RWPE1 (cell line): ENCODE measurements around the gene CISD1.
A peak's percentile ranks its signal among the peaks of the same experiment; 100 is the strongest.

ENCODE experiments used
- CTCF ChIA-PET: fragments of 350-600 bp; sonication (Branson Sonifier 250); formaldehyde crosslinking; extraction: SDS; loops from one replicate; lab custom pipeline; 2021; lab: Yijun Ruan, JAX
- POLR2A ChIA-PET: fragments of 400-600 bp; formaldehyde crosslinking; extraction: SDS; loops from one replicate; lab custom pipeline; 2020; ENCODE audit warnings: antibody characterized with exemption; ENCODE audit not compliant: low non-redundant PET; lab: Yijun Ruan, JAX
- DNase-seq: peaks from one replicate; pipeline ENCODE4 v3.0.0; 2012; ENCODE audit warnings: low spot score
- H3K27ac ChIP-seq: fragments of 450-650 bp; 2 replicates; pipeline ENCODE4 v1.5.1; 2017
- CTCF ChIP-seq: fragments of 450-650 bp; conservative IDR thresholded peaks from 2 replicates; pipeline ENCODE4 v1.5.1; 2017; ENCODE audit warnings: low read depth, mild to moderate bottlenecking

CISD1 gene

GRCh38 chr10:58330431-58330830 is 61.5 kb downstream of the CISD1 start:
- ChIA-PET CTCF (interaction anchor here (0.6 kb wide), 1 partner anchor 1493 kb away, joined by 3 read pairs; no protein-coding TSS in a partner anchor), POLR2A (no interaction called here)
- DNase-seq = no peak
- no peak for TF ChIP-seq CTCF
- no peak overlapping the region for H3K27ac ChIP-seq

DNA sequence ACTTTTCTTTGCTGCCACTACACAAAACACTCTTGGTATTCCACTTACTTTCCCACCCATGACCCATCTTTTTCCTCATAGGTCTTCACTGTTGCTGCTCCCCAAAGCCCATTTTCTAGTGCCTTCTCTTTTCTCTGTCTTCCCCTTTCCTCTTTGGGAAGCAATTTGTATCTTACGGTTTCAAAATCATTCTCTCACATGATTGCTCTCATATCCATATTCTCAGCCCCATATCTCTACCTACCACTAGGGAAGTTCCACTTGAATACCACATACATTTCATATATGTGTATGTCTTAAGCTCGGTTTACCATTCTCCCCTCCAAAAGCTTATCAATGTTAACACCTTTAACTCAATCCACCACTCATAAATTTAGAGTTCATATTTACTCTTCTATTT is 62.7 kb downstream of the CISD1 start:
- CTCF ChIA-PET = no interaction called here

GRCh38 chr10:58334817-58335305 is 65.9 kb downstream of the CISD1 start, which contains the start of gene UBE2D1:
TSS of gene UBE2D1 (plus strand) at chr10:58335006. CDS start at chr10:58335202, 196 bp downstream.
- TF ChIP-seq CTCF = no peak
- ChIA-PET CTCF (interaction anchor here (0.5 to 1.3 kb wide), 2 partner anchors 10 to 26 kb away, joined by 3 to 4 read pairs; no protein-coding TSS in a partner anchor), POLR2A (no interaction called here)
- peak; percentile 80 for DNase-seq
- peak within 1 kb of the TSS; percentile 66 for H3K27ac ChIP-seq

More for the DNA sequence above, 62.7 kb downstream of the CISD1 start:
- POLR2A ChIA-PET = no interaction called here
- no peak overlapping the region for H3K27ac ChIP-seq
- DNase-seq = no peak
- TF ChIP-seq CTCF = no peak

- peak overlapping the region; percentile 66 for H3K27ac ChIP-seq
Measured at GRCh38 chr10:58335306-58336005, 66.5 kb downstream of the CISD1 start.

DNA sequence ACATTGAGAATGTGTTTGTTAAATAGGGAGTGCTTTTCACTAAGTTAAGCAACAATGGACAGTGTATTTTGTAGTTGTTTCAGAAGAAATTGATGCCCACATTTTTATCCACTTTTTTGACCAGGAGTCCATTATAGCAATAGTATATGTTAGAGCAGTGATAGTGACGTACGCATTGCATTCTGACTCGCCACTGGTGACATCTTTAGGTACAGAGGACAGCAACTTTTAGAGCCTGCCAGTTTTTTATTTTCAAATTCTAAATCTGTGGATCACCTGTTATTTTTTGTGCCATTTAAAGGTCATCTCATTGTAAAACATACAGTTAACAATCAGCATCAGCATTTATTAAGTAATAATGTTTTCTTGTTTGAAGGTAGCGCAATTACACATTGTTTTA is 67.3 kb downstream of the CISD1 start:
- H3K27ac ChIP-seq = no peak overlapping the region
- ChIA-PET POLR2A (no interaction called here), CTCF (interaction anchor here (0.6 kb wide), 1 partner anchor 641 kb away, joined by 5 read pairs; no protein-coding TSS in a partner anchor)
- no peak for TF ChIP-seq CTCF
- no peak for DNase-seq

More at GRCh38 chr10:58335306-58336005, 66.5 kb downstream of the CISD1 start:
- ChIA-PET CTCF (interaction anchor here (0.6 to 1.3 kb wide), 2 partner anchors 10 to 642 kb away, joined by 3 to 5 read pairs; no protein-coding TSS in a partner anchor), POLR2A (no interaction called here)
- DNase-seq = peak; percentile 62
- TF ChIP-seq CTCF = no peak
